HG03045 (cell line): ENCODE results near the gene CFAP54.

Source experiments
- ATAC-seq: cut with Tn5 transposase; IDR thresholded peaks from one replicate; pipeline ENCODE4 v1.9.1; 2021; ENCODE audit warnings: mild to moderate bottlenecking, moderate library complexity; ENCODE audit not compliant: unreplicated experiment

The CFAP54 gene

GRCh38 chr12:96729886-96730285 is 240.5 kb downstream of the CFAP54 start:
- no peak for ATAC-seq

GRCh38 chr12:96743606-96744005 is 254.2 kb downstream of the CFAP54 start:
- no peak for ATAC-seq

- no peak for ATAC-seq
These were observed 260.6 kb downstream of the CFAP54 start for GRCh38 chr12:96749999-96750398.

- ATAC-seq, result no peak
These were observed 262.2 kb downstream of the CFAP54 start for GRCh38 chr12:96751626-96752025.

- ATAC-seq, result no peak
These were observed 262.8 kb downstream of the CFAP54 start for GRCh38 chr12:96752211-96752610.

GRCh38 chr12:96766232-96766631 is 276.9 kb downstream of the CFAP54 start:
- ATAC-seq, result no peak

- no peak for ATAC-seq
These were observed 280.0 kb downstream of the CFAP54 start for GRCh38 chr12:96769400-96769799.

GRCh38 chr12:96770219-96771102 is 281.1 kb downstream of the CFAP54 start:
- no peak for ATAC-seq

GRCh38 chr12:96773031-96773430 is 283.7 kb downstream of the CFAP54 start:
- ATAC-seq, result no peak

GRCh38 chr12:96774496-96775256 is 285.3 kb downstream of the CFAP54 start:
- no peak for ATAC-seq

GRCh38 chr12:96776908-96777307 is 287.5 kb downstream of the CFAP54 start:
- ATAC-seq, result no peak

- no peak for ATAC-seq
These were observed 291.0 kb downstream of the CFAP54 start for GRCh38 chr12:96780330-96780729.

GRCh38 chr12:96786791-96787190 is 297.4 kb downstream of the CFAP54 start:
- ATAC-seq, result no peak

- no peak for ATAC-seq
These were observed 314.6 kb downstream of the CFAP54 start for GRCh38 chr12:96803969-96804368.

- ATAC-seq, result no peak
These were observed 316.9 kb downstream of the CFAP54 start for GRCh38 chr12:96806272-96806671.

- ATAC-seq, result no peak
These were observed 318.4 kb downstream of the CFAP54 start for GRCh38 chr12:96807741-96808140.

- no peak for ATAC-seq
These were observed 319.2 kb downstream of the CFAP54 start for GRCh38 chr12:96808587-96808986.

GRCh38 chr12:96809522-96809921 is 320.1 kb downstream of the CFAP54 start:
- no peak for ATAC-seq

- ATAC-seq, result no peak
These were observed 320.7 kb downstream of the CFAP54 start for GRCh38 chr12:96810057-96810456.

GRCh38 chr12:96810477-96810876 is 321.1 kb downstream of the CFAP54 start:
- no peak for ATAC-seq

- ATAC-seq, result no peak
These were observed 321.7 kb downstream of the CFAP54 start for GRCh38 chr12:96811083-96811482.

- no peak for ATAC-seq
These were observed 322.8 kb downstream of the CFAP54 start for GRCh38 chr12:96812153-96812552.
